ENCODE data around the gene MET. TPM values are rescaled to one million over a fixed set of nuclear protein-coding genes. Genes with fewer than 3 reads are reported as not detected.

The MET gene
- total and polyA plus RNA-seq, 2 of the 8 experiments (the other 6 are each of a cell fraction or from before 2014, with no cell fraction given): 3.5 to 12.9 TPM

DNA sequence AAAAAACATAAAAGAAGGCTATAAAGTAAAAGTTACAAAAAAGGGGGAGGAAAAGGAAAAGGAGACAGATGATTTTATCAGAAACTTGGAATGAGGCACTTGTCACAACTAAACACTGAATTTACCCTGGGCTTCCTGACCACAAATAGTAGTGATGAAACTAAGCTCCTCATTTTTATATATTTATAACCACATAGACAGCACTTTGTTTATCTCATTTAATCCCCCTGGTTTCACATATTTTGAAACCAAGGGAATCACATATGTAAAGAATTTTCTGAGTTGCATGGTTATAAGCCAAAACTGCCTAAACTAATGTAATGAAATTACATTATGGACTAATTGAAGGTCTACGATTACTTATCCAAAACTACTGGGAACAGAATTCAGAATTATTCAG is 39.6 kb upstream of the MET start:
- H4K5ac ChIP-seq (ENCODE audit: insufficient read length, low read depth, low read length): no peak overlapping the region
- H2BK12ac ChIP-seq (ENCODE audit: low read depth, low read length): no peak overlapping the region
- no peak overlapping the region for H3K56ac ChIP-seq (replicated peaks; ENCODE audit: insufficient read length, low read depth, low read length)
- H3K27me3 ChIP-seq (replicated peaks in 1 of 4; ENCODE audit: control insufficient read depth in 3 of 4, extremely low read depth in 1 of 4, insufficient read depth in 3 of 4, low read length in 3 of 4): no peaks in the 10 kb centered on the region
- no peak overlapping the region for H3K4ac ChIP-seq (replicated peaks; ENCODE audit: insufficient read length, low read depth, low read length)
- H4K8ac ChIP-seq (ENCODE audit: extremely low read depth, insufficient read depth, low read length): no peak overlapping the region
- H3K14ac ChIP-seq (ENCODE audit: insufficient read length): no peak overlapping the region
- no peaks in the 10 kb centered on the region for H3K4me1 ChIP-seq (replicated peaks in 1 of 4; ENCODE audit: control insufficient read depth in 3 of 4, insufficient read depth in 4 of 4, low read length in 3 of 4)
- no peak overlapping the region for H3K18ac ChIP-seq (ENCODE audit: extremely low read depth, low read length)
- CTCF ChIA-PET (ENCODE audit: partially characterized antibody): interaction anchor here (0.8 to 1.9 kb wide), 4 partner anchors 13 to 40 kb away, joined by 3 read pairs; no protein-coding TSS in a partner anchor
- no peak overlapping the region for H2BK5ac ChIP-seq (ENCODE audit: low read depth, low read length)
- H3K9me3 ChIP-seq (ENCODE audit: insufficient read depth in 2 of 2, low read depth in 1 of 2, low read length in 1 of 2): no peaks in the 10 kb centered on the region
- no peaks in the 10 kb centered on the region for H3K79me2 ChIP-seq (ENCODE audit: control insufficient read depth in 1 of 2, insufficient read depth in 2 of 2, low read length in 2 of 2)
- no peak for DNase-seq (ENCODE audit: low read depth in 1 of 2, low spot score in 2 of 2)
- no peak overlapping the region for H3K9ac ChIP-seq (replicated peaks in 1 of 4; ENCODE audit: extremely low read depth in 1 of 4, low read depth in 3 of 4, low read length in 3 of 4)
- no peak for FAIRE-seq
- no peaks in the 10 kb centered on the region for H4K20me1 ChIP-seq (replicated peaks in 1 of 2; ENCODE audit: control insufficient read depth in 1 of 2, insufficient read depth in 2 of 2, low read length in 2 of 2)
- H4K91ac ChIP-seq (replicated peaks; ENCODE audit: insufficient read length, low read length): no peak overlapping the region
- POLR2A ChIA-PET (ENCODE audit: partially characterized antibody): no interaction called here
- H2BK120ac ChIP-seq (replicated peaks; ENCODE audit: low read depth, low read length): no peak overlapping the region
- H2AK5ac ChIP-seq (ENCODE audit: low read depth, low read length): no peak overlapping the region
- H3K4me2 ChIP-seq (ENCODE audit: insufficient read depth in 1 of 2, low read depth in 2 of 2, low read length in 2 of 2): no peak overlapping the region
- H3K27ac ChIP-seq (ENCODE audit: low read depth, low read length): no peak overlapping the region
- no peaks in the 10 kb centered on the region; the same call in 1 of the 2 replicates for H3K23me2 ChIP-seq (ENCODE audit: low read depth, low read length)
- 87% methylated on average over 1 of the region's 1 CpG; no CpG with 5 or more reads in 1 of the 2 experiments for WGBS, 2 experiments (ENCODE audit: extremely low coverage in 1 of 2, insufficient coverage in 1 of 2, insufficient read length in 1 of 2, insufficient replicate concordance in 2 of 2, low coverage in 1 of 2, low lambda C conversion rate in 2 of 2, missing lambda C conversion rate in 1 of 2)
- no peaks in the 10 kb centered on the region for H3K36me3 ChIP-seq (ENCODE audit: control insufficient read depth in 2 of 4, insufficient read depth in 4 of 4, low read length in 3 of 4)
- no peaks in the 10 kb centered on the region for H3K79me1 ChIP-seq (ENCODE audit: low read depth, low read length)
- H3K23ac ChIP-seq (ENCODE audit: insufficient read length): no peak overlapping the region
- no peak overlapping the region for H2AFZ ChIP-seq (ENCODE audit: low read length)
- no peak overlapping the region for H2BK20ac ChIP-seq (ENCODE audit: low read length)
- H3K4me3 ChIP-seq (ENCODE audit: extremely low read depth in 1 of 4, insufficient read depth in 2 of 4, low read depth in 3 of 4, low read length in 4 of 4): no peak overlapping the region
- H2BK15ac ChIP-seq (ENCODE audit: low read length): no peak overlapping the region
- no peak for TF ChIP-seq JUND (IDR thresholded peaks at IDR 0.05; ENCODE audit: low read length)
